ENCODE results near the gene ILK.

Gene ILK

GRCh38 chr11:6623391-6624363 is 20.1 kb downstream of the ILK start:
- TF ChIP-seq, protein P1, sequence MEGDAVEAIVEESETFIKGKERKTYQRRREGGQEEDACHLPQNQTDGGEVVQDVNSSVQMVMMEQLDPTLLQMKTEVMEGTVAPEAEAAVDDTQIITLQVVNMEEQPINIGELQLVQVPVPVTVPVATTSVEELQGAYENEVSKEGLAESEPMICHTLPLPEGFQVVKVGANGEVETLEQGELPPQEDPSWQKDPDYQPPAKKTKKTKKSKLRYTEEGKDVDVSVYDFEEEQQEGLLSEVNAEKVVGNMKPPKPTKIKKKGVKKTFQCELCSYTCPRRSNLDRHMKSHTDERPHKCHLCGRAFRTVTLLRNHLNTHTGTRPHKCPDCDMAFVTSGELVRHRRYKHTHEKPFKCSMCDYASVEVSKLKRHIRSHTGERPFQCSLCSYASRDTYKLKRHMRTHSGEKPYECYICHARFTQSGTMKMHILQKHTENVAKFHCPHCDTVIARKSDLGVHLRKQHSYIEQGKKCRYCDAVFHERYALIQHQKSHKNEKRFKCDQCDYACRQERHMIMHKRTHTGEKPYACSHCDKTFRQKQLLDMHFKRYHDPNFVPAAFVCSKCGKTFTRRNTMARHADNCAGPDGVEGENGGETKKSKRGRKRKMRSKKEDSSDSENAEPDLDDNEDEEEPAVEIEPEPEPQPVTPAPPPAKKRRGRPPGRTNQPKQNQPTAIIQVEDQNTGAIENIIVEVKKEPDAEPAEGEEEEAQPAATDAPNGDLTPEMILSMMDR (IDR thresholded peaks at IDR 0.05; ENCODE audit: low read depth, low read length), result no peak

DNA sequence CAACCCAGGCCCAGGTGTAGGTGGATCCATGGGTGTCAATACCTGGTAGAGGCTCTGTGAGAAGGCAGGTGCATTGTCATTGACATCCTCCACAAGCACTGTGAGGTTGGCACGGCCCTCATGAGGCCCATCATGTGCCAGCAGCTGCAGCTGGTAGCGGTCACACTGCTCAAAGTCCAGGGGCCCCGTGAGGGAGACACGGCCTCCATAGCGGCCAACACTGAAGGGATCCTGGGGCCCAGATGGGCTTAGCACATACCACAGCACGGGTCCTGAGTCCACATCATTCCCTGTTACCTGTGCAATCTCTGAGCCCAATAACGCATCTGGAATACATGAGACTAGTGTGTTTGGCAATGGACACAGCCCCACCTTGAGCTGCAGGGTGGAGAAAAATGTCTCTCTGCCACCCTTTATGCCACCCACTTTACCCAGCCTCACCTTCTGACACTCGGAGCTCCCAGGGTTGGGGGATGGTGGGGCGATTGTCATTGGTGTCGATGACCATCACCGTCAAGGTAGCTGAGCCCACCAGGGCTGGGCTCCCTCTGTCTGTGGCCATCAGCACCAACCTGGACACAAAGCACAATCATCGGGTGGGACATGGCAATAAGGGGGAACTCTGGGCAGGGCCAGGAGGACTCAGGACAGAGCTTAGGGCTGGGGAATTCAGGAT is 21.7 kb downstream of the ILK start:
- no peak overlapping the region for H3K4me3 ChIP-seq (ENCODE audit: low read depth, low read length)
- TF ChIP-seq, protein P1 (IDR thresholded peaks at IDR 0.05; ENCODE audit: low read depth, low read length), result no peak

More at GRCh38 chr11:6623391-6624363, 20.1 kb downstream of the ILK start:
- H3K4me3 ChIP-seq (ENCODE audit: low read depth, low read length), result no peak overlapping the region

DNA sequence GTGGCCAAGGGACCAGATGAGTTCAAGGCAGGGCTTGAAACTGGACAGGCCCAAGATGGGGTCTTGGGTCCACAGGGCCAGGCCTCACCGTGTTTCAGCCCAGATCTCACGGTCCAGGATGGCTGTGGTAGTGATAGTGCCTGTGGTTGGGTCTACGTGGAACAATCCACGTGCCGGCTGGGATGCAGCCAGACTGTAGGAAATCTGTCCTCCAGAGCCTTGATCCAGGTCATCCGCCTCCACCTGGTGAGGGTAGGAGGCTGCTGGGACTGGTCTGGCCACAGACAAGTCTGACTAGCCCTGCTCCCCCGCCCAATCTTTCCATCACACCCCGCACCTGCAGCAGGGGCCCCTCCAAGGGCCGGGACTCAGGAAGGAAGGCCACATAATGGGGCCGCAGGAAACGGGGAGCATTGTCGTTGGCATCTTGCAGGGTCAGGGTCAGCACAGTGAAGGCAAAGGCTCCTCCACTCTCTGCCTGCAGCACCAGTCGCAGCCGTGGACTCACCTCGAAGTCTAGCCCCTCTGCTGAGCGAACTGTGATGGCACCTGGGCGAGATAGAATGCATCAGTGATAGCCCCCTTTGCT is 22.4 kb downstream of the ILK start:
- TF ChIP-seq, protein P1 (IDR thresholded peaks at IDR 0.05; ENCODE audit: low read depth, low read length), result no peak
- H3K4me3 ChIP-seq (ENCODE audit: low read depth, low read length), result no peak overlapping the region

- TF ChIP-seq, protein P1 (IDR thresholded peaks at IDR 0.05; ENCODE audit: low read depth, low read length), result no peak
- no peak overlapping the region for H3K4me3 ChIP-seq (ENCODE audit: low read depth, low read length)
Observed at GRCh38 chr11:6626971-6627761, 23.6 kb downstream of the ILK start.

- TF ChIP-seq, protein P1 (IDR thresholded peaks at IDR 0.05; ENCODE audit: low read depth, low read length), result no peak
Observed at GRCh38 chr11:6627762-6628241, 24.2 kb downstream of the ILK start.

DNA sequence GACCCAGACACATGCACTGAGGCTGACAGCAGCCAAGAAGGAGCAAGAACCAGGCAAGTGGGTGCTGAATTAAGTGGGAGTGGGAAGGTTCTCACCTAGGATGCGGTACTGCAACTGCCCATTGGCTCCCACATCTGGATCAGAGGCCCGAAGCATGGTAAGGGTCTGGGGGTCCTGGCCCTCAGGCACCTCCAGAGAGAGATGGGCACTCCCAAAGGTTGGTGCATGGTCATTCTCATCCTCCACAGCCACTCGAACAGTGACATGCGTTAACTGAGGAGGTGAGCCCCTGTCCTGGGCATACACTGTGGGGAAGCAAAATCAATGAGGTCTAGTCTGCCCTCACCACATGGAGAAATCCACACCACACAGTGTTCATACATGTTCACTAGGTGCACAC is 25.0 kb downstream of the ILK start:
- H3K4me3 ChIP-seq (ENCODE audit: low read depth, low read length), result no peak overlapping the region
- TF ChIP-seq, protein P1 (IDR thresholded peaks at IDR 0.05; ENCODE audit: low read depth, low read length), result no peak

More at GRCh38 chr11:6627762-6628241, 24.2 kb downstream of the ILK start:
- H3K4me3 ChIP-seq (ENCODE audit: low read depth, low read length), result no peak overlapping the region

Measured in WI38 (cell line).